Thoracic aorta (tissue), 2 donors: ENCODE measurements around the gene IQSEC3. TPM values are rescaled to one million over a fixed set of nuclear protein-coding genes. Genes with fewer than 3 reads are reported as not detected.
"Not testable (repeated sequence)": the region's sequence is repeated elsewhere in the genome, so short reads cannot be mapped to it uniquely, and the experiment has no call there.

Experiments used
- ATAC-seq: fragments of 150-250 bp; one replicate; pipeline ENCODE4 v1.8.0; 2017; ENCODE audit warnings: low read depth; ENCODE audit not compliant: insufficient number of reproducible peaks, low FRiP score
- DNase-seq: peaks from one replicate; pipeline ENCODE4 v3.0.0-alpha.2; 2020; ENCODE audit warnings: low spot score
- H3K27ac ChIP-seq, 2 donors: fragments of 200-600 bp; sonication (generic); 1 replicate in 1 of 2; 2 replicates in 1 of 2; pipeline ENCODE4 v1.5.1; 2016; ENCODE audit warnings: mild to moderate bottlenecking in 2 of 2, moderate library complexity in 2 of 2
- H3K27me3 ChIP-seq: fragments of 200-600 bp; sonication (generic); replicated peaks from 2 replicates; pipeline ENCODE4 v1.6.0; 2016; ENCODE audit warnings: mild to moderate bottlenecking; ENCODE audit not compliant: insufficient read depth
- H3K36me3 ChIP-seq: fragments of 200-600 bp; sonication (generic); one replicate; pipeline ENCODE4 v1.5.1; 2016
- H3K4me1 ChIP-seq, 2 donors: fragments of 200-600 bp; sonication (generic); 1 replicate in 1 of 2; 2 replicates in 1 of 2; pipeline versions ENCODE4 v1.5.1 to v1.6.0; 2016; ENCODE audit warnings: low read depth in 2 of 2, mild to moderate bottlenecking in 1 of 2; ENCODE audit not compliant: control insufficient read depth in 1 of 2
- H3K4me3 ChIP-seq: fragments of 200-600 bp; sonication (generic); 2 replicates; pipeline ENCODE4 v1.5.1; 2016; ENCODE audit warnings: mild to moderate bottlenecking
- H3K9me3 ChIP-seq: fragments of 200-600 bp; sonication (generic); 2 replicates; pipeline ENCODE4 v1.5.1; 2016
- CTCF ChIP-seq: fragments of 200-600 bp; sonication (generic); IDR thresholded peaks from one replicate; pipeline ENCODE4 v1.5.1; 2019; ENCODE audit warnings: antibody characterized with exemption
- total RNA-seq, 2 donors: library from RNA; depleted of rRNA; stranded (reverse); fragments of >200 nt; gene quantifications; one replicate each; pipeline versions ENCODE4 v1.1.0 to v1.2.3, GENCODE V29; 2016

The IQSEC3 gene
- total RNA-seq, 2 donors from 2014 or later: 1.1 to 1.3 TPM

- Histone ChIP-seq H3K27me3 (no peaks in the 10 kb centered on the region), H3K9me3 (no peaks in the 10 kb centered on the region), H3K4me1 (no peaks in the 10 kb centered on the region), H3K4me3 (no peak overlapping the region), H3K36me3 (peaks cover 5% of the 10 kb centered on the region), H3K27ac (no peak overlapping the region)
- ATAC-seq (no peak), DNase-seq (no peak)
- TF ChIP-seq CTCF: no peak
Observed at GRCh38 chr12:22190-22529, 44.4 kb upstream of the IQSEC3 start.

GRCh38 chr12:22530-23201, 43.9 kb upstream of the IQSEC3 start:
- Histone ChIP-seq H3K27me3 (no peaks in the 10 kb centered on the region), H3K27ac (no peak overlapping the region), H3K4me3 (no peak overlapping the region), H3K4me1 (no peaks in the 10 kb centered on the region), H3K36me3 (peaks cover 5% of the 10 kb centered on the region), H3K9me3 (no peaks in the 10 kb centered on the region)
- no peak for DNase-seq
- TF ChIP-seq CTCF: no peak
- peak; percentile 20 for ATAC-seq

- ATAC-seq, H3K27me3 ChIP-seq, H3K27ac ChIP-seq: not testable (repeated sequence)
Observed at GRCh38 chr12:27904-28303, 38.7 kb upstream of the IQSEC3 start.

GRCh38 chr12:38775-39174, 27.8 kb upstream of the IQSEC3 start:
- ATAC-seq, H3K4me1 ChIP-seq: not testable (repeated sequence)

More at GRCh38 chr12:27904-28303, 38.7 kb upstream of the IQSEC3 start:
- DNase-seq, H3K4me3 ChIP-seq, H3K4me1 ChIP-seq, H3K36me3 ChIP-seq, H3K9me3 ChIP-seq: not testable (repeated sequence)

GRCh38 chr12:39555-40265, 26.9 kb upstream of the IQSEC3 start:
- not testable (repeated sequence) for ATAC-seq, H3K27ac ChIP-seq, H3K36me3 ChIP-seq, H3K27me3 ChIP-seq, H3K4me3 ChIP-seq, H3K4me1 ChIP-seq, H3K9me3 ChIP-seq, DNase-seq

More at GRCh38 chr12:38775-39174, 27.8 kb upstream of the IQSEC3 start:
- not testable (repeated sequence) for H3K27me3 ChIP-seq, H3K36me3 ChIP-seq, H3K27ac ChIP-seq, H3K9me3 ChIP-seq, H3K4me3 ChIP-seq, DNase-seq

GRCh38 chr12:44352-44751, 22.2 kb upstream of the IQSEC3 start:
- not testable (repeated sequence) for H3K4me1 ChIP-seq, ATAC-seq, H3K4me3 ChIP-seq, H3K27me3 ChIP-seq, DNase-seq, H3K27ac ChIP-seq, H3K9me3 ChIP-seq, H3K36me3 ChIP-seq

GRCh38 chr12:45235-45990, 21.2 kb upstream of the IQSEC3 start:
- not testable (repeated sequence) for H3K27ac ChIP-seq, DNase-seq, H3K4me3 ChIP-seq, H3K4me1 ChIP-seq, H3K27me3 ChIP-seq, H3K9me3 ChIP-seq, H3K36me3 ChIP-seq, ATAC-seq

- not testable (repeated sequence) for H3K4me3 ChIP-seq, H3K27ac ChIP-seq, H3K27me3 ChIP-seq, H3K4me1 ChIP-seq, H3K36me3 ChIP-seq, DNase-seq, H3K9me3 ChIP-seq, ATAC-seq
Observed at GRCh38 chr12:45991-46358, 20.6 kb upstream of the IQSEC3 start.

- not testable (repeated sequence) for ATAC-seq
Observed at GRCh38 chr12:46542-46941, 20.0 kb upstream of the IQSEC3 start.

GRCh38 chr12:47699-48226, 18.8 kb upstream of the IQSEC3 start:
- not testable (repeated sequence) for DNase-seq, H3K4me1 ChIP-seq, ATAC-seq, H3K27ac ChIP-seq, H3K36me3 ChIP-seq, H3K27me3 ChIP-seq, H3K9me3 ChIP-seq, H3K4me3 ChIP-seq

More at GRCh38 chr12:46542-46941, 20.0 kb upstream of the IQSEC3 start:
- H3K9me3 ChIP-seq, H3K27ac ChIP-seq, H3K4me1 ChIP-seq, H3K27me3 ChIP-seq, H3K36me3 ChIP-seq, DNase-seq, H3K4me3 ChIP-seq: not testable (repeated sequence)
